Femur (tissue), 1 donor: ENCODE measurements around the gene ATG10.

Experiments
- DNase-seq: peaks from one replicate; pipeline ENCODE4 v3.0.0-alpha.2; 2017

ATG10 gene

GRCh38 chr5:82168294-82168693, 196.5 kb downstream of the ATG10 start:
- no peak for DNase-seq

- no peak for DNase-seq
Observed at GRCh38 chr5:82169892-82170291, 198.1 kb downstream of the ATG10 start.

DNA sequence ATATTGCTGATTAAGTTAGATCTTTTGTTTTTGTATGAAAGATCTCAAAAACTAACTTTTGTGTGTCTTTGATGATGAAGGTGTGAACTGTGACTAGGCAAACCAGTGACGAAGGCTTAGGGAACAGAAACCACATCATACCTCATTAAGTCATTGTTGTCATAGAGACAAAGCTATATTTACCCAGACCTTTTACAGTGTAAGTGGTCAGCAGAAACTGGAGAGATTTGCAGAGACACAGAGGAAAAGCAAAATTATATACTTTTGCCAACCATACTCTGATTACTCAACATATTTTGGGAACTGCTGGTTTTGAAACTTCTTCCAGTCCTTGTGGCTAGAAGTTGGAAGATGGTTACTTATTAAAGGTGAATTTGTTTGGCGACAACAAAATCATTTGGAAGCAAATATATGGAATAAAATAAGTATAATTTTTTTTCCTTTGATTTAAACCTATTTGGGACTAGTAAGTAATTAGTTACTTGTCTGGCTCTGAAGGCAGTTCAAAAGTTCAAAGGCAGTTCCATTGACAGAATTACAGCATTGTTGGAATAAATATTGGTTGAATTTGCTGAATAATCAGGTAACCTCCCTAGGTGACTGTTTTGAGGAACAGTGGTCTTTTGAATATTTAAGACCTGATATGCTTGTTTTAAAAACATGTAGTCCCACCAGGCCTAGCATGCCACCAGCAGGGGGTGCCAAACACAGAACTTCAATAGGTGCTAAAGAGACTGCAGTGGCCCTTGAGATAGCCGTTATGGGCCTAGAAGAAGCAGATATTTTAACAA, 202.5 kb downstream of the ATG10 start:
- peak; percentile 36 for DNase-seq

- DNase-seq, result no peak
Observed at GRCh38 chr5:82174919-82175219, 203.0 kb downstream of the ATG10 start.

- DNase-seq, result no peak
Observed at GRCh38 chr5:82176115-82176814, 204.4 kb downstream of the ATG10 start.

GRCh38 chr5:82178378-82178777, 206.6 kb downstream of the ATG10 start:
- DNase-seq, result no peak

GRCh38 chr5:82182662-82183061, 210.8 kb downstream of the ATG10 start:
- no peak for DNase-seq

DNA sequence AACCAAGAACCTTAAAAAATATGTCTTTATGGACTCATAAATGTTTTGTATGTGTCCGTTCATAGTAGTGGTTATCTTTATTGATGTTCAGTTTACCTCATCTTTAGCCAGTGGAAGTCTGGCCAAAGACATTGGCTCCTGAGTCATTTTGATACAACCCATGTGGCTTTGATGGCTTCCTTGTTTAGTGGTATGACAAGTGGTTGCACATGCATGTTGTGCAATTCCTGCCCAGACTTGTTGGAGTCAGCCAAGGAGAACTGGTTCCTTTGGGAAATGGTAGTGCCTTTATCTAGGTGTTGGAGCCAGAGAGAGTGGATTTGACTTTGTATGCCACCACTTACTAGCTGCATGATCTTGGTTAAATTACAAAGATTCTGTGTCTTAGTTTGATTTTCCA, 212.0 kb downstream of the ATG10 start:
- DNase-seq, result no peak

- no peak for DNase-seq
Observed at GRCh38 chr5:82185851-82186250, 214.0 kb downstream of the ATG10 start.

DNA sequence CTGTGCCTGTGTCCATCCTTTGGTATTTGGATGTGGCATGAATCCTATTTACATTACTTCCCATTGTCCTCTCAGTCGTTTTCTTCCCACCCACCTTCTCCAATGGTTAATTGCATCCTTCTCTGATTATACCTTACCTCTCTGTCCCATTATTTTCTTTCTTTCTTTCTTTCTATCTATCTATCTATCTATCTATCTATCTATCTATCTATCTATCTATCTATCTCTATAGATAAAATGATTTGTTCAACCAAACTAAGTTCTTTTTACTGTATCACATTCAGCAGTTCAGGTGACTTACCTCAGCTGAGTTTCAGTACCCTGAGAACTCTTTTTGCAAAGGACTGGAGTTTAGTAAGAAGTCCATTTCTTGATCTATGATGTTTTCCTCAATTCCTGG, 225.7 kb downstream of the ATG10 start:
- DNase-seq, result no peak

DNA sequence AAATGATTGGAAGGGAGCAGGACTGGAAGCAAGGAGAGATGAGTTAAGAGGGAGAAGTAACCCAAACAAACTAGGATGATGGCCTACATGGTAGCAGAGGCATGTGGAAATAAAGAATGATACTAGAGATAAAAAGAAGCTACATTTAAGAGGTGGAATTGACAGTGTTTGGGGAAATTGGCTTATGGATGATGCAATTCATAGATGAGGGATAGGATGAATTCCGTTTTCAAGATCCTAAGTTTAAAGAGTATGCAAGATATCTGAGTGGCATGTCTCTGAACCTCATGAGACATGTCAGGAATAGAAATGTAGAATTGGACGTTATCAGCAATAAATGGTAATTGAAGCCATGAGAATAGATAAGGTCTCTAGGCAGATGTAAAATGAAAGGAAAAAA, 232.7 kb downstream of the ATG10 start:
- DNase-seq, result no peak

- DNase-seq, result no peak
Observed at GRCh38 chr5:82205005-82205404, 233.2 kb downstream of the ATG10 start.

GRCh38 chr5:82208371-82208770, 236.5 kb downstream of the ATG10 start:
- no peak for DNase-seq

DNA sequence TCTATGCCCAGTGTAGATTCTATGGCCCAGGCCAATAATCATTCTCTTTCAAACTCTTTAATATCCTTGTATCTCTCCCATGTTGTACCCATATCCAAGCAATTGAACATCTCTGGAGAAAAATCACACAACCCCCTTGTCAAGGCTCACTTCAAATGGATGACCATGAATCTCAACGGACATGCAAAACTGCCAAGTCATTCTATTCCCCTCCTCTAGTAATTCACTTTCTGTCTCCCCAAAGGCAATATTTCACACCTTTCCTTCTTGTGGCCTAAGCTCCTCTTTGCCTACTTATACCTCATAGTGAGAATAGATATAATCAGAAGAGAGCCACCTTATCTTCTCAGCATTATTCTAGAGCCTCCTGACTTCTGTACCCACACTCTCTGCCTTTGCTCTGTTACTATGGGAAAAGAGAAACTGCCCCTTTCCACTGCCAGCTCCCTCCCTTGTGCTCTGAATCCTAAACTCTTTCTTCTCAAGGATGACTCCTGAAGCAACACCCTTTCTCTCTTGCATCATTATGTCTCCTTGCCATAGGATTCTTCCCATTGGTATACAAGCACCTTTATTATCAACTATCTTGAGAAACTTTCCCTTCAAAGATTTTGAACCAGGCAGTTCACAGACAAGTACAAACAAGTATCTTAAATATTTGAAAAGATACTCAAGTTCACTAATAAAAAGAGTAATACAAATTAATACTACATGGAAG, 240.2 kb downstream of the ATG10 start:
- no peak for DNase-seq

- no peak for DNase-seq
Observed at GRCh38 chr5:82217917-82218316, 246.1 kb downstream of the ATG10 start.

GRCh38 chr5:82218374-82219156, 246.7 kb downstream of the ATG10 start:
- no peak for DNase-seq

- no peak for DNase-seq
Observed at GRCh38 chr5:82221020-82221419, 249.2 kb downstream of the ATG10 start.

GRCh38 chr5:82222597-82223574, 251.1 kb downstream of the ATG10 start:
- no peak for DNase-seq

DNA sequence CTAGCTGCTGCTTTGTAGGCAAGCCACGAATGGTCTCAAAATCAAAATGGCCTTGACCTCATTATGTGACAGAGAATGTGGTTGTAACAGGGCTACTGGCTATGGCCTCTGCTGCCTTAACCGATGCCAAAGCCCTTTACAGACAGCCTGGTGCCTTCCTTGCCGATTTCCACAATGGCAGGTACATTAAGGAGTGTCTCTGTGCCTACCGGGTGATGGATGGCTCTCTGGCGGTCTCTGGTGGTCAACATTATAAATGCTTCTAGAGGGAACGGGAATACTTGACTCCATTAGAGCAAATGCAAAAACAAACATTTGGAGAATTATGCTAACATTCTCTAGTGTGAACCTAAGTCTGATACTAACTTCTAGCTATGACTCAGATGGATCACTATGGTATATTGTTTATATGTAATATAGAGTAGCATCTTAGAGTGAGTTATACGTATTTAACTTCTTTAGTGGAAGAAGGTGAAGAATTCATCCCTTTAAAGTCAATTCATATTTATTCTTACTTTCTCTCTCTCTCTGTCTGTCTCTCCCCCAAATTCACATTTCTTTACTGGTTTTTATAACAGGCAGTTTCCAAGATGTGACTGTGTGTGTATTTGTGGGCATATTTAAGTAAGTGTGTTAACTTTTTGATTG, 253.8 kb downstream of the ATG10 start:
- DNase-seq, result peak; percentile 66

DNA sequence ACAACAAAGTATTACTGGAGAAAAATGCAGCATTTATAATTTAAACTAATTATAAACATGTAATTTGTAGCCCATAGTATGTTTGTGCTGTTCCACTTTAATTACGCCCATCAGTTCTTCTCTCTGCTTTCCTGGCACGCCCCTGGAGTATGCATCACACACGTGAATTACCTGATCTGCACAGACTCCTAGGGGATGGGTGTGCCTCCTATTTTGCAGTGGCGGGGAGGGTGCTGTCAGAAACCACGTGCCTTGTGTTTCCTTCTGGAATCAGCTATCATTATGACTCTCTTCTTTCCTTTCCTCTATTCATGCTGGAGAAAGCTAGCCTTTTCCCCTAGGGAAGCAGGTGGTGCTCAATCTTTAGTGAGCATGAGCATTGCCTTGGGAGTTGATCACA, 263.1 kb downstream of the ATG10 start:
- no peak for DNase-seq

DNA sequence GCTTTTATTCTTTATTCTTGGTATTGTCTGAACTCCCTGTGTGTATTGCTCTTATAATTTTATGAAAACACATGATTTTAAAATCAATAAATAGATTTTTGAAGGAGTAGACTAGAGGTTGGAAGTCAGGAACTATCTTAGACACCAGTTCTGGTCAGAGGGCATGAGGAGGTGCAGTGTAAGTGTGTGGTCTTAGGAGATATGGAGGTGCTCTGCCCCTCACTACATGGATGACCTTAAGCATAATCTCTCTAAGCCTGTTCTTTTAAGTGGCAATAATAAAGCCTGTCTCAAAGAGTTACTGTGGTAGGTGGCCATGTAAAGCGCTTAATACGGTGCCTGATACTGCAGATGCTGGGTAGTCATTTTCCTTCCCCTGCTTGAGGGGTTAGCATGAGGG, 272.3 kb downstream of the ATG10 start:
- DNase-seq, result no peak
